DND-41 (cell line): ENCODE data around the gene TMEM203.

Source experiments
- ATAC-seq: fragments of 200-7000 bp; cut with Tn5 transposase; 3 replicates; pipeline ENCODE4 v1.9.1; 2021; ENCODE audit warnings: low read depth; ENCODE audit not compliant: insufficient read depth
- DNase-seq: peaks from one replicate; pipeline ENCODE4 v3.0.0-alpha.2; 2020
- H2AFZ ChIP-seq: 2 replicates; pipeline ENCODE4 v1.6.0; 2012; ENCODE audit warnings: low read depth, low read length
- H3K27ac ChIP-seq: 2 replicates; pipeline ENCODE4 v1.5.1; 2012; ENCODE audit warnings: low read length, inconsistent platforms
- H3K27me3 ChIP-seq: fragments of 200-600 bp; sonication (generic); 2 replicates; pipeline ENCODE4 v1.6.0; 2012; ENCODE audit warnings: low read length, mild to moderate bottlenecking, inconsistent platforms; ENCODE audit not compliant: insufficient read depth, poor library complexity
- H3K36me3 ChIP-seq: 2 replicates; pipeline ENCODE4 v1.5.1; 2012; ENCODE audit warnings: low read length, inconsistent platforms; ENCODE audit not compliant: insufficient read depth
- H3K4me1 ChIP-seq: 2 replicates; pipeline ENCODE4 v1.5.1; 2012; ENCODE audit warnings: mild to moderate bottlenecking, low read length; ENCODE audit not compliant: insufficient read depth
- H3K4me2 ChIP-seq: 2 replicates; pipeline ENCODE4 v1.6.0; 2012; ENCODE audit warnings: mild to moderate bottlenecking, moderate library complexity, low read length, inconsistent platforms; ENCODE audit not compliant: insufficient read depth
- H3K4me3 ChIP-seq, 2 experiments: fragments of 200-600 bp in 1 of 2; shearing (Covaris generic) in 1 of 2; 2 replicates each; pipeline ENCODE4 v1.5.1; 2012 to 2016; ENCODE audit warnings: inconsistent platforms in 2 of 2, low read length in 2 of 2, mild to moderate bottlenecking in 2 of 2, low read depth in 1 of 2, moderate library complexity in 1 of 2
- H3K79me2 ChIP-seq: 2 replicates; pipeline ENCODE4 v1.6.0; 2012; ENCODE audit warnings: low read length, inconsistent platforms; ENCODE audit not compliant: insufficient read depth
- H3K9ac ChIP-seq: 2 replicates; pipeline ENCODE4 v1.6.0; 2012; ENCODE audit warnings: low read depth, mild to moderate bottlenecking, inconsistent platforms, low read length, moderate library complexity
- H3K9me3 ChIP-seq: 2 replicates; pipeline ENCODE4 v1.5.1; 2012; ENCODE audit warnings: low read length, moderate library complexity, mild to moderate bottlenecking, inconsistent platforms; ENCODE audit not compliant: insufficient read depth, severe bottlenecking
- H4K20me1 ChIP-seq: 2 replicates; pipeline ENCODE4 v1.6.0; 2012; ENCODE audit warnings: low read length; ENCODE audit not compliant: insufficient read depth
- EZH2 ChIP-seq: IDR thresholded peaks from 3 replicates; pipeline ENCODE4 v1.6.1; 2012; ENCODE audit warnings: borderline replicate concordance, low read depth, mild to moderate bottlenecking, moderate library complexity, low read length, inconsistent platforms; ENCODE audit not compliant: severe bottlenecking
- TF ChIP-seq, protein P1 (sequence below): IDR thresholded peaks from 2 replicates; pipeline ENCODE4 v1.5.1; 2012; ENCODE audit warnings: borderline replicate concordance, low read length, moderate library complexity, mild to moderate bottlenecking; ENCODE audit not compliant: poor library complexity, severe bottlenecking; ENCODE audit errors: extremely low read depth

The TMEM203 gene

DNA sequence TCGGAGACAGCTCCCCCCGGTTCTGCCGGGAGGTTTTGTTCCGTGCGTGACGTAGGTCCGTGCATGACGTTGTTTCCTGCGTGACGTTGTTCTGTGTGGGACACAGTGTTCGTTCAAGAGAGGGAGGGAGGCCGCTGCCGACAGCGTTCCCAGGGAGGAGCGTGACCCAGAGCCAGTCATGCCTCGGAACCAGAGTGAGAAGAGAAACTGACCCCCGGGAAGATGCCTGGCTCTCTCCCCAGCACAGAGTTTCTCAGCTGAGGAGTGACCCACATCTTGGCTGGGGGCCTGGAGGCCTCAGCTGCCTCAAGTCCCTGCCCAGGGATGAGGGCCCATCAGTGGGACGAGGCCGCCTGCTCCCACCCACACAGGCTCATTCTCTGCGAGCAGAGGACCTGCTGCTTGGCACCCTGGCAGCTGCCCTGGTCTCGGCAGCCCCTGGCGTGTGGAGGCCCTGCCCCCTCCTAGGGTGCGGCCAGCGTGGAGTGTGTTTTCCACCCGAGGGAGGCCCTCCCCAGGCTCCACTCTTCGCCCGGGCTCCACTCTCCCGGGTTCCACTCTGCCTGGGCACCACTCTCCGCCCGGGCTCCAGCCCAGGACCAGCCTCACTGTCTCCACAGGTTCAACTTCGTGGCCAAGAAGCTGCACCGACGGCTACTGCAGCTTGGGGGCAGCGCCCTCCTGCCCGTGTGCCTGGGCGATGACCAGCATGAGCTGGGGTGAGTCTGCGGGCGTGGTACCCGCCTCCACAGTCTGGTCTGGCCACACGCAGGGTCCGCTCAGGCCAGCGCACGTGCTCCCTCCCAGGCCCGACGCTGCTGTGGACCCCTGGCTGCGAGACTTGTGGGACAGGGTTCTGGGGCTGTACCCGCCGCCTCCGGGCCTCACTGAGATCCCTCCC is 8.0 kb upstream of the TMEM203 start:
- Histone ChIP-seq H3K4me3 (no peak overlapping the region), H3K9ac (no peak overlapping the region), H3K9me3 (no peaks in the 10 kb centered on the region), H3K36me3 (peaks cover 36% of the 10 kb centered on the region), H3K27me3 (no peaks in the 10 kb centered on the region), H4K20me1 (peaks cover 3% of the 10 kb centered on the region; the same call in 1 of the 2 replicates), H2AFZ (no peak overlapping the region), H3K27ac (no peak overlapping the region), H3K4me1 (no peaks in the 10 kb centered on the region), H3K79me2 (no peaks in the 10 kb centered on the region), H3K4me2 (no peak overlapping the region)
- TF ChIP-seq EZH2: no peak
- TF ChIP-seq, protein P1, sequence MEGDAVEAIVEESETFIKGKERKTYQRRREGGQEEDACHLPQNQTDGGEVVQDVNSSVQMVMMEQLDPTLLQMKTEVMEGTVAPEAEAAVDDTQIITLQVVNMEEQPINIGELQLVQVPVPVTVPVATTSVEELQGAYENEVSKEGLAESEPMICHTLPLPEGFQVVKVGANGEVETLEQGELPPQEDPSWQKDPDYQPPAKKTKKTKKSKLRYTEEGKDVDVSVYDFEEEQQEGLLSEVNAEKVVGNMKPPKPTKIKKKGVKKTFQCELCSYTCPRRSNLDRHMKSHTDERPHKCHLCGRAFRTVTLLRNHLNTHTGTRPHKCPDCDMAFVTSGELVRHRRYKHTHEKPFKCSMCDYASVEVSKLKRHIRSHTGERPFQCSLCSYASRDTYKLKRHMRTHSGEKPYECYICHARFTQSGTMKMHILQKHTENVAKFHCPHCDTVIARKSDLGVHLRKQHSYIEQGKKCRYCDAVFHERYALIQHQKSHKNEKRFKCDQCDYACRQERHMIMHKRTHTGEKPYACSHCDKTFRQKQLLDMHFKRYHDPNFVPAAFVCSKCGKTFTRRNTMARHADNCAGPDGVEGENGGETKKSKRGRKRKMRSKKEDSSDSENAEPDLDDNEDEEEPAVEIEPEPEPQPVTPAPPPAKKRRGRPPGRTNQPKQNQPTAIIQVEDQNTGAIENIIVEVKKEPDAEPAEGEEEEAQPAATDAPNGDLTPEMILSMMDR: peak; percentile 22
- DNase-seq: no peak
- ATAC-seq: no peak

DNA sequence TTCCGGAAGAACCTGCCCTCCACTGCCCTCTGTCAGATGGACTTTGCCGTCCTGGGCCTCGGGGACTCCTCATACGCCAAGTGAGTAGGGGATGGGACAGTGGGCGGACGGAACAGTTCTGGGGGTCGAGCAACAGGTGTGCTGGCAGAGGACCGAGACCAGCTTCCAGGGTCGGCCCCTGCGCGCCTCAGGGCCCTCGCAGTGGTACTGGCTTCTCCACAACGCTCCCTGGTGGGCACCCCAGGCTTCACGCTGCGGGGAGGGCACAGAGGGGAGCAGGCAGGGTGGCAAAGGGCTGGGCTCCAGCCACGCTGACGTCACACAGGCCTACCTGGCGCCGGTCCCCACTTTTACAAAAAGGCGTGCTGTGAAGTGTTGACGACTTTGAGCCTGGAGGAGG is 7.1 kb upstream of the TMEM203 start:
- no peak overlapping the region for H3K27ac ChIP-seq
- TF ChIP-seq, protein P1: peak; percentile 33
- no peak for TF ChIP-seq EZH2
- no peak overlapping the region for H2AFZ ChIP-seq
- H3K27me3 ChIP-seq: no peaks in the 10 kb centered on the region
- H3K9me3 ChIP-seq: no peaks in the 10 kb centered on the region
- no peak overlapping the region for H3K4me3 ChIP-seq
- peak; percentile 41; the same call in 1 of the 3 replicates for ATAC-seq
- no peak overlapping the region for H3K9ac ChIP-seq
- peaks cover 3% of the 10 kb centered on the region for H3K79me2 ChIP-seq
- peaks cover 4% of the 10 kb centered on the region; the same call in 1 of the 2 replicates for H4K20me1 ChIP-seq
- no peak overlapping the region for H3K4me2 ChIP-seq
- peaks cover 37% of the 10 kb centered on the region for H3K36me3 ChIP-seq
- H3K4me1 ChIP-seq: peaks cover 2% of the 10 kb centered on the region
- no peak for DNase-seq

DNA sequence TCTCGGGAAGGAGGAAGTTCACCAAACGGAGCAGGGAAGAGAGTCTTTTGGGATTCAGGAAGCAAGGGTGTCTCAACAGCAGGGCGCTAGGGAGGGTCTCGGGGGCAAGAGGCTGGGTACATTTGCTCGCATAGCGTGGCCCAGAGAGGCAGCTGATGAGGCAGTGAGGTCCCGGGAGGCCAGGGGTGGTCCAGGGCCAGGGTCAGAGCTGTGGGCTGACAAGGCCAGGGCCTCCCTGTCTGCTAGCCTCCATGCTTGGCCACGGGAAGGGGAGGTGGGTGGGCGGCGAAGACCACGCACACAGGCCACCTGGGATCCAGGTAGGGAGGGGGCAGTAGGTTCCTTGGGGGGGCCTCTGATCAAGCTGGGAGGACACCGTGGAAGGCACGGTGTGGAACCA is 6.1 kb upstream of the TMEM203 start:
- Histone ChIP-seq H3K4me1 (peaks cover 12% of the 10 kb centered on the region), H3K27ac (no peak overlapping the region), H3K9me3 (no peaks in the 10 kb centered on the region), H3K4me2 (no peak overlapping the region), H3K79me2 (peaks cover 13% of the 10 kb centered on the region), H3K4me3 (no peak overlapping the region), H3K9ac (no peak overlapping the region), H4K20me1 (peaks cover 8% of the 10 kb centered on the region; the same call in 1 of the 2 replicates), H2AFZ (no peak overlapping the region), H3K27me3 (no peaks in the 10 kb centered on the region), H3K36me3 (peaks cover 47% of the 10 kb centered on the region)
- DNase-seq (no peak), ATAC-seq (no peak; the same call in 2 of the 3 replicates)
- TF ChIP-seq EZH2: no peak
- TF ChIP-seq, protein P1: no peak
